ENCODE data around the gene ZMYM4. TPM values are rescaled to one million over a fixed set of nuclear protein-coding genes. Genes with fewer than 3 reads are reported as not detected.

ZMYM4 gene
- polyA plus RNA-seq, 2 of the 4 experiments (the other 2 are of a cell fraction): 12.2 to 36.3 TPM

- TF ChIP-seq HOXB13 (CRISPR knock-in tag; IDR thresholded peaks at IDR 0.05; ENCODE audit: low read depth) (no peak), MAFK (IDR thresholded peaks at IDR 0.05; ENCODE audit: partially characterized antibody) (no peak), EHF (CRISPR knock-in tag; IDR thresholded peaks at IDR 0.05) (no peak), HDAC2 (IDR thresholded peaks at IDR 0.05) (no peak), KDM1A (IDR thresholded peaks at IDR 0.05; ENCODE audit: low read depth) (no peak), TP53 (CRISPR knock-in tag; IDR thresholded peaks at IDR 0.05) (no peak), POLR2AphosphoS2 (conservative IDR thresholded peaks at IDR 0.05; ENCODE audit: low read length) (no peak), NR3C1 (IDR thresholded peaks at IDR 0.05) (no peak), EP300 (IDR thresholded peaks at IDR 0.05) (no peak), RNF2 (IDR thresholded peaks at IDR 0.05; ENCODE audit: borderline replicate concordance, low read depth) (no peak), ESRRA (IDR thresholded peaks at IDR 0.05; ENCODE audit: borderline replicate concordance, low read length) (no peak), PBX3 (IDR thresholded peaks at IDR 0.05) (peak; percentile 78), CBX8 (IDR thresholded peaks at IDR 0.05) (no peak), CEBPB (IDR thresholded peaks at IDR 0.05) (no peak), ZSCAN20 (CRISPR knock-in tag; IDR thresholded peaks at IDR 0.05) (no peak)
- TF ChIP-seq, protein P1, sequence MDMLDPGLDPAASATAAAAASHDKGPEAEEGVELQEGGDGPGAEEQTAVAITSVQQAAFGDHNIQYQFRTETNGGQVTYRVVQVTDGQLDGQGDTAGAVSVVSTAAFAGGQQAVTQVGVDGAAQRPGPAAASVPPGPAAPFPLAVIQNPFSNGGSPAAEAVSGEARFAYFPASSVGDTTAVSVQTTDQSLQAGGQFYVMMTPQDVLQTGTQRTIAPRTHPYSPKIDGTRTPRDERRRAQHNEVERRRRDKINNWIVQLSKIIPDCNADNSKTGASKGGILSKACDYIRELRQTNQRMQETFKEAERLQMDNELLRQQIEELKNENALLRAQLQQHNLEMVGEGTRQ (IDR thresholded peaks at IDR 0.05): no peak
Observed at GRCh38 chr1:35268282-35269200, at the start of gene ZMYM4 (continued).

DNA sequence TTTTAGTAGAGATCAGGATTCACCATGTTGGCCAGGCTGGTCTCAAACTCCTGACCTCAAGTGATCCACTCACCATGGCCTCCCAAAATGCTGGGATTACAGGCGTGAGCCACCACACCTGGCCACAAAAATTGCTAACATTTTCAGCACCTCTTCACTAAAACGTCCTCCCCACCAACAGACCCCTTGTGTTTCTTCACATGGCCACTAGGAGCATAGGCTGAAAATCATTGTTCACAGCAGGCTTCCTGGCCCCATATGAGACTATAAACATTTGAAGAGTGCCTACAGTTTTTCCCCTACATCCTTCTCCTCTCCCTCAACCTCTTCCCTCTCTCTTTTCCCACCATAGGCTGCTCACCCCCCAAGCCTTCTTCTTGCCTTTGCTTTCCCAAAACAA is 47.5 kb upstream of the ZMYM4 start:
- 12% methylated on average over 2 of the region's 2 CpGs for WGBS (ENCODE audit: missing lambda C conversion rate)
- Histone ChIP-seq H3K4me1 (no peaks in the 10 kb centered on the region), H3K27ac (no peak overlapping the region), H3K4me3 (no peak overlapping the region), H3K9me3 (no peaks in the 10 kb centered on the region), H3K4me2 (no peak overlapping the region)
- TF ChIP-seq TP53 (CRISPR knock-in tag; IDR thresholded peaks at IDR 0.05): no peak
- TF ChIP-seq, protein P2, sequence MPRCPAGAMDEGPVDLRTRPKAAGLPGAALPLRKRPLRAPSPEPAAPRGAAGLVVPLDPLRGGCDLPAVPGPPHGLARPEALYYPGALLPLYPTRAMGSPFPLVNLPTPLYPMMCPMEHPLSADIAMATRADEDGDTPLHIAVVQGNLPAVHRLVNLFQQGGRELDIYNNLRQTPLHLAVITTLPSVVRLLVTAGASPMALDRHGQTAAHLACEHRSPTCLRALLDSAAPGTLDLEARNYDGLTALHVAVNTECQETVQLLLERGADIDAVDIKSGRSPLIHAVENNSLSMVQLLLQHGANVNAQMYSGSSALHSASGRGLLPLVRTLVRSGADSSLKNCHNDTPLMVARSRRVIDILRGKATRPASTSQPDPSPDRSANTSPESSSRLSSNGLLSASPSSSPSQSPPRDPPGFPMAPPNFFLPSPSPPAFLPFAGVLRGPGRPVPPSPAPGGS (IDR thresholded peaks at IDR 0.05): no peak
- 0 out of 5 replicates have a peak, but pooled peaks of 1 of the 2 experiments have one; percentile 8 for TF ChIP-seq RAD21 (conservative IDR thresholded peaks at IDR 0.05 in 1 of 2, IDR thresholded peaks at IDR 0.05 in 1 of 2)
- TF ChIP-seq BHLHE40 (IDR thresholded peaks at IDR 0.05; ENCODE audit: low read depth, low read length): no peak
- no peak for TF ChIP-seq MAZ (IDR thresholded peaks at IDR 0.05; ENCODE audit: borderline replicate concordance, low read depth, low read length)
- TF ChIP-seq SREBF2 (IDR thresholded peaks at IDR 0.05): no peak
- TF ChIP-seq CBX2 (IDR thresholded peaks at IDR 0.05; ENCODE audit: borderline replicate concordance, low read depth): no peak
- TF ChIP-seq CBX8 (IDR thresholded peaks at IDR 0.05): no peak
- no peak for TF ChIP-seq PBX3 (IDR thresholded peaks at IDR 0.05)
- TF ChIP-seq KDM5A (IDR thresholded peaks at IDR 0.05): no peak
- TF ChIP-seq, protein P3, sequence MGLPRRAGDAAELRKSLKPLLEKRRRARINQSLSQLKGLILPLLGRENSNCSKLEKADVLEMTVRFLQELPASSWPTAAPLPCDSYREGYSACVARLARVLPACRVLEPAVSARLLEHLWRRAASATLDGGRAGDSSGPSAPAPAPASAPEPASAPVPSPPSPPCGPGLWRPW (IDR thresholded peaks at IDR 0.05): no peak
- no peak for TF ChIP-seq HOXA7 (CRISPR knock-in tag; IDR thresholded peaks at IDR 0.05)
- peak; percentile 19; the same call in 1 of the 3 replicates for TF ChIP-seq CTCF (IDR thresholded peaks at IDR 0.05)
- no peak for TF ChIP-seq ZSCAN20 (CRISPR knock-in tag; IDR thresholded peaks at IDR 0.05)
- DNase-seq (ENCODE audit: low read depth in 1 of 2, low spot score in 1 of 2) (peak; percentile 30 to 45), FAIRE-seq (no peak), ATAC-seq (peak; percentile 78 to 91; a peak in 3 of 6 replicates)
- ChIA-PET CTCF (interaction anchor here (0.6 to 1.9 kb wide), 2 partner anchors 19 to 1585 kb away, joined by 3 to 5 read pairs; no protein-coding TSS in a partner anchor), POLR2A (no interaction called here)

Measured in A549 (cell line).